Measurements from ENCODE around the gene UPK3A.

- TF ChIP-seq CTCF (IDR thresholded peaks at IDR 0.05; ENCODE audit: low read depth, low read length) (no peak), POLR2A (IDR thresholded peaks at IDR 0.05; ENCODE audit: extremely low read depth, insufficient read length) (no peak)
These were observed 45.1 kb upstream of the UPK3A start for GRCh38 chr22:45239681-45240051.

Data from NB4 (cell line).